ENCODE data around the gene FEZ2. TPM values are rescaled to one million over a fixed set of nuclear protein-coding genes. Genes with fewer than 3 reads are reported as not detected.
"Not testable (repeated sequence)": the region's sequence is repeated elsewhere in the genome, so short reads cannot be mapped to it uniquely, and the experiment has no call there.

The FEZ2 gene
- total and polyA plus RNA-seq, 7 experiments from 2014 or later, result 1.7 to 21.9 (median 11.8) TPM

GRCh38 chr2:36607947-36608346 is 10.0 kb upstream of the FEZ2 start:
- H3K4me1 ChIP-seq (ENCODE audit: control insufficient read depth in 2 of 2, insufficient read depth in 2 of 2, low read length in 2 of 2), result no peaks in the 10 kb centered on the region
- H3K27me3 Mint-ChIP-seq, result peaks cover 0 to 21% (median 15%) of the 10 kb centered on the region in 5 donors
- ChIA-PET CTCF (no interaction called here), POLR2A (no interaction called here)
- no peaks in the 10 kb centered on the region for H3K9me3 ChIP-seq (ENCODE audit: control insufficient read depth in 2 of 3, low read length in 3 of 3)
- no peak overlapping the region for H3K27ac ChIP-seq (ENCODE audit: low read depth, low read length)
- no peaks in the 10 kb centered on the region for H3K36me3 ChIP-seq (ENCODE audit: control insufficient read depth in 2 of 3, insufficient read depth in 3 of 3, low read length in 3 of 3)
- intact Hi-C loops (cut with micrococcal nuclease), result no loop called here
- no peak for ATAC-seq
- H3K4me3 ChIP-seq (ENCODE audit: low read length), result no peak overlapping the region
- no peak overlapping the region for H3K4me3 Mint-ChIP-seq
- DNase-seq, result no peak
- no peak overlapping the region for H3K27ac Mint-ChIP-seq
- H3K27me3 ChIP-seq (ENCODE audit: control insufficient read depth in 2 of 2, insufficient read depth in 2 of 2, low read length in 2 of 2), result no peaks in the 10 kb centered on the region
- peaks cover 0 to 2% (median 0%) of the 10 kb centered on the region in 7 donors for H3K4me1 Mint-ChIP-seq
- no peaks in the 10 kb centered on the region for H3K36me3 Mint-ChIP-seq
- H3K9me3 Mint-ChIP-seq, result no peaks in the 10 kb centered on the region

- Mint-ChIP-seq H3K9me3 (no peaks in the 10 kb centered on the region), H3K36me3 (no peaks in the 10 kb centered on the region), H3K4me3 (no peak overlapping the region), H3K27ac (no peak overlapping the region), H3K4me1 (peaks cover 0 to 2% (median 0%) of the 10 kb centered on the region in 7 donors), H3K27me3 (peaks cover 0 to 17% (median 15%) of the 10 kb centered on the region in 5 donors)
- Histone ChIP-seq H3K4me3 (ENCODE audit: low read length) (no peak overlapping the region), H3K36me3 (ENCODE audit: control insufficient read depth in 2 of 3, insufficient read depth in 3 of 3, low read length in 3 of 3) (no peaks in the 10 kb centered on the region), H3K4me1 (ENCODE audit: control insufficient read depth in 2 of 2, insufficient read depth in 2 of 2, low read length in 2 of 2) (no peaks in the 10 kb centered on the region), H3K27me3 (ENCODE audit: control insufficient read depth in 2 of 2, insufficient read depth in 2 of 2, low read length in 2 of 2) (no peaks in the 10 kb centered on the region), H3K27ac (ENCODE audit: low read depth, low read length) (no peak overlapping the region), H3K9me3 (ENCODE audit: control insufficient read depth in 2 of 3, low read length in 3 of 3) (no peaks in the 10 kb centered on the region)
- no peak for ATAC-seq
- no peak for DNase-seq
- POLR2A ChIA-PET, result interaction anchor here (0.6 kb wide), 1 partner anchor 417 kb away, joined by 3 read pairs; no protein-coding TSS in a partner anchor
- intact Hi-C loops (cut with micrococcal nuclease), result no loop called here
- CTCF ChIA-PET, result no interaction called here
These were observed 9.0 kb upstream of the FEZ2 start for GRCh38 chr2:36606925-36607324.

- Mint-ChIP-seq H3K27ac (no peak overlapping the region), H3K9me3 (no peaks in the 10 kb centered on the region), H3K27me3 (peaks cover 0 to 15% (median 8%) of the 10 kb centered on the region in 5 donors), H3K36me3 (no peaks in the 10 kb centered on the region), H3K4me1 (no peaks in the 10 kb centered on the region), H3K4me3 (no peak overlapping the region)
- Histone ChIP-seq H3K27ac (ENCODE audit: low read depth, low read length) (no peak overlapping the region), H3K27me3 (ENCODE audit: control insufficient read depth in 2 of 2, insufficient read depth in 2 of 2, low read length in 2 of 2) (no peaks in the 10 kb centered on the region), H3K4me3 (ENCODE audit: low read length) (no peak overlapping the region), H3K36me3 (ENCODE audit: control insufficient read depth in 2 of 3, insufficient read depth in 3 of 3, low read length in 3 of 3) (no peaks in the 10 kb centered on the region), H3K9me3 (ENCODE audit: control insufficient read depth in 2 of 3, low read length in 3 of 3) (no peaks in the 10 kb centered on the region), H3K4me1 (ENCODE audit: control insufficient read depth in 2 of 2, insufficient read depth in 2 of 2, low read length in 2 of 2) (no peaks in the 10 kb centered on the region)
- no peak for DNase-seq
- intact Hi-C loops (cut with micrococcal nuclease), result no loop called here
- ATAC-seq, result no peak
- ChIA-PET CTCF (no interaction called here), POLR2A (no interaction called here)
These were observed 7.3 kb upstream of the FEZ2 start for GRCh38 chr2:36605273-36605672.

GRCh38 chr2:36603629-36604028 is 5.7 kb upstream of the FEZ2 start:
- H3K27ac ChIP-seq (ENCODE audit: low read depth, low read length); H3K9me3 Mint-ChIP-seq; intact Hi-C loops (cut with micrococcal nuclease); CTCF ChIA-PET; H3K36me3 ChIP-seq (ENCODE audit: control insufficient read depth in 2 of 3, insufficient read depth in 3 of 3, low read length in 3 of 3); H3K27me3 ChIP-seq (ENCODE audit: control insufficient read depth in 2 of 2, insufficient read depth in 2 of 2, low read length in 2 of 2); H3K4me1 Mint-ChIP-seq; H3K9me3 ChIP-seq (ENCODE audit: control insufficient read depth in 2 of 3, low read length in 3 of 3); DNase-seq; H3K4me3 ChIP-seq (ENCODE audit: low read length); H3K27ac Mint-ChIP-seq; H3K36me3 Mint-ChIP-seq; ATAC-seq; H3K4me1 ChIP-seq (ENCODE audit: control insufficient read depth in 2 of 2, insufficient read depth in 2 of 2, low read length in 2 of 2); POLR2A ChIA-PET; H3K4me3 Mint-ChIP-seq: not testable (repeated sequence)
- peaks cover 0 to 15% (median 6%) of the 10 kb centered on the region in 5 donors for H3K27me3 Mint-ChIP-seq

GRCh38 chr2:36597003-36597531 is 901 bp downstream of the FEZ2 start:
- CTCF ChIA-PET, result no interaction called here
- H3K36me3 Mint-ChIP-seq, result peaks cover 0 to 13% (median 0%) of the 10 kb centered on the region in 5 donors
- H3K4me1 Mint-ChIP-seq, result peaks cover 28 to 46% (median 35%) of the 10 kb centered on the region in 7 donors
- H3K27me3 ChIP-seq (ENCODE audit: control insufficient read depth in 2 of 2, insufficient read depth in 2 of 2, low read length in 2 of 2), result no peaks in the 10 kb centered on the region
- ATAC-seq (no peak), DNase-seq (peak in 1 of 9 donors; percentile 3)
- peak overlapping the region; percentile 60 for H3K27ac ChIP-seq (ENCODE audit: low read depth, low read length)
- peak overlapping the region; percentile 69 to 97 (median 83) for H3K27ac Mint-ChIP-seq
- H3K4me1 ChIP-seq (ENCODE audit: control insufficient read depth in 2 of 2, insufficient read depth in 2 of 2, low read length in 2 of 2), result peaks cover 9 to 16% of the 10 kb centered on the region in 2 donors
- peak overlapping the region; percentile 63 for H3K4me3 ChIP-seq (ENCODE audit: low read length)
- no peaks in the 10 kb centered on the region for H3K9me3 ChIP-seq (ENCODE audit: control insufficient read depth in 2 of 3, low read length in 3 of 3)
- intact Hi-C loops (cut with micrococcal nuclease), result loop anchor here in 1 of 2 donors (1.0 to 5.0 kb wide), 3 partner anchors 242 to 370 kb away; partner anchors contain the start of genes CRIM1 and STRN
- H3K36me3 ChIP-seq (ENCODE audit: control insufficient read depth in 2 of 3, insufficient read depth in 3 of 3, low read length in 3 of 3), result peaks cover 0 to 4% (median 0%) of the 10 kb centered on the region in 3 experiments
- POLR2A ChIA-PET, result no interaction called here
- H3K4me3 Mint-ChIP-seq, result peak overlapping the region; percentile 91 to 98 (median 92)
- no peaks in the 10 kb centered on the region for H3K27me3 Mint-ChIP-seq
- H3K9me3 Mint-ChIP-seq, result no peaks in the 10 kb centered on the region

GRCh38 chr2:36596397-36596796 is 1.6 kb downstream of the FEZ2 start:
- intact Hi-C loops (cut with micrococcal nuclease), result loop anchor here in 1 of 2 donors (5.0 kb wide), 2 partner anchors 349 to 371 kb away; partner anchors contain the start of gene STRN
- DNase-seq, result no peak
- CTCF ChIA-PET, result no interaction called here
- Histone ChIP-seq H3K9me3 (ENCODE audit: control insufficient read depth in 2 of 3, low read length in 3 of 3) (no peaks in the 10 kb centered on the region), H3K27me3 (ENCODE audit: control insufficient read depth in 2 of 2, insufficient read depth in 2 of 2, low read length in 2 of 2) (no peaks in the 10 kb centered on the region), H3K4me1 (ENCODE audit: control insufficient read depth in 2 of 2, insufficient read depth in 2 of 2, low read length in 2 of 2) (peaks cover 9 to 16% of the 10 kb centered on the region in 2 donors), H3K4me3 (ENCODE audit: low read length) (no peak overlapping the region), H3K36me3 (ENCODE audit: control insufficient read depth in 2 of 3, insufficient read depth in 3 of 3, low read length in 3 of 3) (peaks cover 0 to 4% (median 0%) of the 10 kb centered on the region in 3 experiments), H3K27ac (ENCODE audit: low read depth, low read length) (no peak overlapping the region)
- POLR2A ChIA-PET, result no interaction called here
- Mint-ChIP-seq H3K36me3 (peaks cover 0 to 13% (median 0%) of the 10 kb centered on the region in 5 donors), H3K9me3 (no peaks in the 10 kb centered on the region), H3K4me3 (peak overlapping the region; percentile 91 to 98 (median 92)), H3K27ac (peak overlapping the region in 2 of 9 donors; percentile 26 to 83), H3K27me3 (no peaks in the 10 kb centered on the region), H3K4me1 (peaks cover 30 to 53% (median 39%) of the 10 kb centered on the region in 7 donors)
- no peak for ATAC-seq

GRCh38 chr2:36594849-36595248 is 3.1 kb downstream of the FEZ2 start:
- Mint-ChIP-seq H3K27me3 (no peaks in the 10 kb centered on the region), H3K4me1 (peaks cover 35 to 61% (median 47%) of the 10 kb centered on the region in 7 donors), H3K9me3 (no peaks in the 10 kb centered on the region), H3K36me3 (peaks cover 0 to 17% (median 3%) of the 10 kb centered on the region in 5 donors), H3K27ac (no peak overlapping the region), H3K4me3 (peak overlapping the region in 1 of 10 donors; percentile 62)
- intact Hi-C loops (cut with micrococcal nuclease), result loop anchor here in 1 of 2 donors (5.0 kb wide), 2 partner anchors 348 to 372 kb away; partner anchors contain the start of gene STRN
- Histone ChIP-seq H3K36me3 (ENCODE audit: control insufficient read depth in 2 of 3, insufficient read depth in 3 of 3, low read length in 3 of 3) (peaks cover 0 to 8% (median 3%) of the 10 kb centered on the region in 3 experiments), H3K27me3 (ENCODE audit: control insufficient read depth in 2 of 2, insufficient read depth in 2 of 2, low read length in 2 of 2) (no peaks in the 10 kb centered on the region), H3K9me3 (ENCODE audit: control insufficient read depth in 2 of 3, low read length in 3 of 3) (no peaks in the 10 kb centered on the region), H3K4me3 (ENCODE audit: low read length) (no peak overlapping the region), H3K27ac (ENCODE audit: low read depth, low read length) (no peak overlapping the region), H3K4me1 (ENCODE audit: control insufficient read depth in 2 of 2, insufficient read depth in 2 of 2, low read length in 2 of 2) (peaks cover 9 to 16% of the 10 kb centered on the region in 2 donors)
- CTCF ChIA-PET, result interaction anchor here (0.6 kb wide), 1 partner anchor 861 kb away, joined by 3 read pairs; no protein-coding TSS in a partner anchor
- POLR2A ChIA-PET, result no interaction called here
- DNase-seq (no peak), ATAC-seq (no peak)

Measured in naive thymus-derived CD4-positive, alpha-beta T cell (primary cell).